ENCODE data around the gene CLNK. TPM values are rescaled to one million over a fixed set of nuclear protein-coding genes. Genes with fewer than 3 reads are reported as not detected.

The CLNK gene
- total and polyA plus RNA-seq, 4 donors: 0.04 to 0.57 (median 0.14) TPM; not detected in 1

DNA sequence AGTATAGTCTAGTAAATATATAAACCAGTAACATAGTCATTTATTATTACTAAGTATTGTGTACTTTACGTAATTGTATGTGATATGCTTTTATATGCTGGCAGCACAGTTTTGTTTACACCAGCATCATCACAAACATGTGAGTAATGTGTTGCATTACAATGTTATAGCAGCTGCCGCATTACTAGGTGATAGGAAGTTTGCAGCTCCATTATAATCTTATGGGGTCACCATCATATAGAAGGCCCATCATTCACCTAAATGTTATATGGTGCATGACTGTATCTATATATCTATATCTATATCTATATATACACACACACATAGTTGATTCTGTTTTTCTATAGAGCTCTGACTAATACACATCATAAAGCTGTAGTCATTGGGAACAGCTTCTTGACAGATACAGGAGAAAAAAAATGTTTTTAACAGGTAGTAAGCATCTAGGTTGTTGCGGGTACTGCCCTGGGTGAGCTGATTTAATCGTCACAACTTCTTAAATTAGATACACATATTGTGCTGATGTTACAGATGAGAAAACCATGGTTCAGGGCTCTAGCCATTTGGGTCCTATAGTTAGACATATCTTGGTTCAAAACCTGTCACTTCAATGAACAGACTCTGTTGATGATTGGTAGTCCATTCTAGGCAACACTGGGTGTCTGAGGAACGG is 77.9 kb downstream of the CLNK start:
- TF ChIP-seq, protein P1, sequence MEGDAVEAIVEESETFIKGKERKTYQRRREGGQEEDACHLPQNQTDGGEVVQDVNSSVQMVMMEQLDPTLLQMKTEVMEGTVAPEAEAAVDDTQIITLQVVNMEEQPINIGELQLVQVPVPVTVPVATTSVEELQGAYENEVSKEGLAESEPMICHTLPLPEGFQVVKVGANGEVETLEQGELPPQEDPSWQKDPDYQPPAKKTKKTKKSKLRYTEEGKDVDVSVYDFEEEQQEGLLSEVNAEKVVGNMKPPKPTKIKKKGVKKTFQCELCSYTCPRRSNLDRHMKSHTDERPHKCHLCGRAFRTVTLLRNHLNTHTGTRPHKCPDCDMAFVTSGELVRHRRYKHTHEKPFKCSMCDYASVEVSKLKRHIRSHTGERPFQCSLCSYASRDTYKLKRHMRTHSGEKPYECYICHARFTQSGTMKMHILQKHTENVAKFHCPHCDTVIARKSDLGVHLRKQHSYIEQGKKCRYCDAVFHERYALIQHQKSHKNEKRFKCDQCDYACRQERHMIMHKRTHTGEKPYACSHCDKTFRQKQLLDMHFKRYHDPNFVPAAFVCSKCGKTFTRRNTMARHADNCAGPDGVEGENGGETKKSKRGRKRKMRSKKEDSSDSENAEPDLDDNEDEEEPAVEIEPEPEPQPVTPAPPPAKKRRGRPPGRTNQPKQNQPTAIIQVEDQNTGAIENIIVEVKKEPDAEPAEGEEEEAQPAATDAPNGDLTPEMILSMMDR (IDR thresholded peaks at IDR 0.05; ENCODE audit: control extremely low read depth, extremely low read depth): no peak
- no peaks in the 10 kb centered on the region for H3K9me3 ChIP-seq (ENCODE audit: control insufficient read depth in 4 of 4, insufficient read depth in 3 of 4, low read length in 3 of 4)
- no peak overlapping the region for H3K27ac ChIP-seq (ENCODE audit: low read depth in 1 of 2, low read length in 1 of 2)
- ATAC-seq (ENCODE audit: insufficient read depth, low FRiP score): no peak
- H3K9ac ChIP-seq (ENCODE audit: insufficient read depth in 1 of 2, low read length in 2 of 2): no peak overlapping the region
- H3K4me3 ChIP-seq: no peak overlapping the region
- H3K36me3 ChIP-seq (ENCODE audit: control insufficient read depth in 4 of 4, insufficient read depth in 4 of 4, low read length in 4 of 4): no peaks in the 10 kb centered on the region
- H3K4me1 ChIP-seq (ENCODE audit: control insufficient read depth in 5 of 5, insufficient read depth in 5 of 5, low read length in 5 of 5): no peaks in the 10 kb centered on the region
- DNase-seq: no peak
- 74 to 75% methylated on average over 5 of the region's 5 CpGs for WGBS, 2 donors
- no peaks in the 10 kb centered on the region for H3K27me3 ChIP-seq (ENCODE audit: control insufficient read depth in 3 of 3, insufficient read depth in 3 of 3, low read length in 2 of 3)

DNA sequence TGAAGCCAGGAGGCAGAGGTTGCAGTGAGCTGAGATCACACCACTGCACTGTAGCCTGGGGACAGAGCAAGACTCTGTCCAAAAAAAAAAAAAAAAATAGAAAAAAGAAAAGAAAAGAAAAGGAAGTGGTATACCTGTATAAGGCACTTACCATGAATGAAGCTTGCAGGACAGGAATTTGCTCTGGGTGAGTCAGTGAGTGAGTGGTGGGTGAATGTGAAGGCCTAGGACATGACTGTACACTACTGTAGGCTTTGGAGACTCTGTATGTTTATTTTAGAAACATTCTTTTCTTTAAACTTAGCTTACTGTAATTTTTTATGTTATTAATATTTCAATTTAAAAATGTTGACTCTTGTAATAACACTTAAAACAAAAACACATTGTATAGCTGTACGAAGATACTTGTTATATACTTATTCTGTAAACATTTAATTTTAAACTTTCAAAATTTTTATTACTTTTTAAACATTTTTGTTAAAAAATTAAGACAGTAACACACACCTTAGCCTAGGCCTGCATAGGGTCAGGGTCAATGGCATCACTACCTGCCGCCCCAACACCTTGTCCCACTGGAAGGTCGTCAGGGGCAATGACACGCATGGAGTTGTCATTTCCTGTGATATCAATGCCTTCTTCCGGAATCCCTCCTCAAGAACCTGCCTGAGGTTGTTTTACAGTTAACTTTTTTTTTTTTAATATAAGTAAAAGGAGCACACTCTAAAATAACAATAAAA is 78.7 kb downstream of the CLNK start:
- H3K4me3 ChIP-seq: no peak overlapping the region
- H3K27ac ChIP-seq (ENCODE audit: low read depth in 1 of 2, low read length in 1 of 2): no peak overlapping the region
- no peaks in the 10 kb centered on the region for H3K27me3 ChIP-seq (ENCODE audit: control insufficient read depth in 3 of 3, insufficient read depth in 3 of 3, low read length in 2 of 3)
- H3K36me3 ChIP-seq (ENCODE audit: control insufficient read depth in 4 of 4, insufficient read depth in 4 of 4, low read length in 4 of 4): no peaks in the 10 kb centered on the region
- H3K9ac ChIP-seq (ENCODE audit: insufficient read depth in 1 of 2, low read length in 2 of 2): no peak overlapping the region
- H3K9me3 ChIP-seq (ENCODE audit: control insufficient read depth in 4 of 4, insufficient read depth in 3 of 4, low read length in 3 of 4): no peaks in the 10 kb centered on the region
- DNase-seq (no peak), ATAC-seq (ENCODE audit: insufficient read depth, low FRiP score) (no peak)
- TF ChIP-seq, protein P1 (IDR thresholded peaks at IDR 0.05; ENCODE audit: control extremely low read depth, extremely low read depth): no peak
- WGBS, 2 donors: 85 to 90% methylated on average over 5 of the region's 5 CpGs
- H3K4me1 ChIP-seq (ENCODE audit: control insufficient read depth in 5 of 5, insufficient read depth in 5 of 5, low read length in 5 of 5): no peaks in the 10 kb centered on the region

DNA sequence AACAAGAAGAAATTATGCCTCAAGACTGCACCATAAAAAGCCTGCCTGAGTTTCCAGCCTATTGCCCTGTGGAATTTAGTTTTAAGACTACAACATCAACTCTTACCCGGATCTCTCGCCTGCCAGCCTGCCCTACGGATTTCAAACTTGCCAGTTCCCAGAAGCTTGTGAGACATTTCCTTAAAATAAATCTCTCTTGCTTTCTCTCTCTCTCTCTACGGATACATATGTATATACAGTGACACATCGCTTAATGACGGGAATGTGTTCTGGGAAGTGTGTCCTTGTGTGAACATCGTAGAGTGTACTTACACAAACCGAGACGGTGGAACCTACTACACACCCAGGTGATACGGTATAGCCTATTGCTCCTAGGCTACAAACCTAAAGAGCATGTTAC is 79.5 kb downstream of the CLNK start:
- WGBS, 2 donors: 94 to 96% methylated on average over 10 of the region's 10 CpGs
- Histone ChIP-seq H3K36me3 (ENCODE audit: control insufficient read depth in 4 of 4, insufficient read depth in 4 of 4, low read length in 4 of 4) (no peaks in the 10 kb centered on the region), H3K9ac (ENCODE audit: insufficient read depth in 1 of 2, low read length in 2 of 2) (no peak overlapping the region), H3K4me1 (ENCODE audit: control insufficient read depth in 5 of 5, insufficient read depth in 5 of 5, low read length in 5 of 5) (no peaks in the 10 kb centered on the region), H3K27ac (ENCODE audit: low read depth in 1 of 2, low read length in 1 of 2) (no peak overlapping the region), H3K4me3 (no peak overlapping the region), H3K9me3 (ENCODE audit: control insufficient read depth in 4 of 4, insufficient read depth in 3 of 4, low read length in 3 of 4) (no peaks in the 10 kb centered on the region), H3K27me3 (ENCODE audit: control insufficient read depth in 3 of 3, insufficient read depth in 3 of 3, low read length in 2 of 3) (no peaks in the 10 kb centered on the region)
- TF ChIP-seq, protein P1 (IDR thresholded peaks at IDR 0.05; ENCODE audit: control extremely low read depth, extremely low read depth): no peak
- ATAC-seq (ENCODE audit: insufficient read depth, low FRiP score) (no peak), DNase-seq (no peak)
